Stimulated activated CD8-positive, alpha-beta memory T cell treated with anti-CD3 and anti-CD28 coated beads, Interleukin-7, amount 100 ng/mL, for 1 hour (primary cell): Measurements from ENCODE around the gene FAM170B.

Experiments
- DNase-seq, 2 donors: peaks; one replicate each; pipeline ENCODE4 v3.0.0-alpha.2; 2020; ENCODE audit warnings: low read depth in 2 of 2

The FAM170B gene

DNA sequence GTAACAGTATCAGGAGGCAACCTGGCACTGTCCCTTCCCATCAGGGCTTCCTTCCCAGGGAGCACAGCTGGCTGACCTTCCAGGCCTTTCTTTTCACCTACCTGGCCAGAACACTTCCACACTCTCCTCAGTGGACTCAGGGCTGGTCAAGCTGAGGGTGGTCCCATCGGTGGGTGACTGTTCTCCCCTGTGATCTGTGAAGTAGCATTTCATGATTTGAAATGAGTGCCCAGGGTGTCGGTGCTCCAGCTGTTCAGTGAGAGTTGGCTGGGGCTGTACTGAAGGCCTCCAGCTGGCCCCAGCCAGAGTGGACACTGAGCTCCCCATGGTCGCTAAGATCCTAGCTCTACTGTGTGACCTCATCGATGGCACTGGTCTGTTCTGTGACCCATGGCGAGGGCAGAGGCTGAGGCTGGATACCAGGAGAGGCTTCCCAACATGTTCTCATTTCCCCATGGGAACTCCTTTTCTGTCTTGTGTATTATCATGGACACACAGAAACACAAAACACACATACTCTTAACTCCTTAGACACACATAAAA is at the start of gene FAM170B:
TSS of gene FAM170B (minus strand) at position 316 of the 543 bp plus-strand sequence. CDS start at position 213, 103 bp downstream.
- no peak for DNase-seq

DNA sequence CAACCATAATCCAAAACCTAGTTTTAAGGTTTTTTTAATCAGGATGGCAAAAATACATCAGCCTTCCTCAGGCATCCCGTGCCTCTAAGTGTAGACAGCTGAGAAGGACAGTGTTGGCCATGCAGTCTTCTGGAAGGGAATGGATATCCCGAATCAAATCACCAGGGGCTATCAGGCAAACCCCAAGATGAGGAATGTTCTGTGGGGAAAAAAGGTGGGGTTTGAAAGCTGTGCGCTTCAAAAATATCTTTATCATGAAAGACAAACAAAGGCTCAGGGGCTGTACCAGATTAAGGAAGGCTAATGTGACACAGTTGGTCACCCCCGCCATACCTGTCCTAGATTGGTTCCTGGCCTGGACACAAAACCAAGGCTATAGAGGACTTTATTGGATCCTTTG is 49.0 kb upstream of the FAM170B start:
- DNase-seq = no peak

DNA sequence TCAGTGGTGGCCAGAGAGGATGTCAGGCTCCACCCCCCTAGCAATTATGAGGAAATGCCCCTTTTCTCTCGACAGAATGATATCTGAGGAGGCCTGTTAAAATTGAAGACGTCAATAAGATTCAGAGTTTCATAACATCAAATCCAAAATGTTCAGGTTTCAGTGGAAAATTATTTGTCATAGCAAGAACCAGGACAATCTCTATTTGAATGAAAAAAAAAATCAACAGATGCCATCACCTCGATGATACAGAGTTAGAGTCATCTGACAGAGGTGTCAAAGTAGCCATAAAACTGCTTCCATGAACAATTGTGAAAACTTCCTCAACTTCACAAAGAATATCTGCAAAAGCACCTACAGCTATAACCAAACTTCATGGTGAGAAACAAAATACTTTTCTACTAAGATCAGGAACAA is 46.6 kb upstream of the FAM170B start:
- no peak for DNase-seq

DNA sequence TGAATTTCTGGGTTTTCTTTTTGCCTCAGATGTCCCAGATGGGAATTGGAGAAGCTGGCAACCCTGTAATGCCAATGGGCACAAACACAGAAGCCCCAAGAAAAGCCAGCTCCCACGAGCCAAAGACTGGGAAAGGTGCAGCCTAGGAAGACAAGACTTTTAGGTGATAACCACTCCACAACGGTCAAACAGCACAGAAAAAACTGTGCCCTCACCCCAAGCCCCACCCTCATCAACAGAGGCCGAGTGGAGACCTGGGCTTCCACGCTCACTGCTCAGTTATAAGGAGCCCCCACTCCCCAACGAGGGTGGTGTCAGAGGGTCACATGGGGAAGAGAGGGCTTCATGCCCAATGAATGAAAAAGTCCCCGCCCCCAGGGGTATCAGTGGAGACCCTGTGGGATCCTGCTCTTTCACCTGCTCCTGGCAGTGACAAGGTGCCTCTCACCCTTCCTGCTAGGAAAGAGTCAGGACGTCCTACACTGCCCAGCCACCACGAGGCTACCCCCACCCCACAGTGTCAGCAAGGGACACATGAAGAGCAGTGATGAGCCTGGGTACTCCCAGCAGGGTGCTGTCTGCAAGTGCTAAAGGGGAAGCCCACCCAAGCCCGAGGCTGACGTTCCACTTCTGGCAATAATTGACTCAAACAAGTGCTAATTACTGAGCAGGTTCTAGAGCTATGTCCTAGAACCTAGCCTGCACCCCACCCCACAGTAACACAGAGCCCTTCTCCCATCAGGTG is 46.0 kb upstream of the FAM170B start:
- no peak for DNase-seq

DNA sequence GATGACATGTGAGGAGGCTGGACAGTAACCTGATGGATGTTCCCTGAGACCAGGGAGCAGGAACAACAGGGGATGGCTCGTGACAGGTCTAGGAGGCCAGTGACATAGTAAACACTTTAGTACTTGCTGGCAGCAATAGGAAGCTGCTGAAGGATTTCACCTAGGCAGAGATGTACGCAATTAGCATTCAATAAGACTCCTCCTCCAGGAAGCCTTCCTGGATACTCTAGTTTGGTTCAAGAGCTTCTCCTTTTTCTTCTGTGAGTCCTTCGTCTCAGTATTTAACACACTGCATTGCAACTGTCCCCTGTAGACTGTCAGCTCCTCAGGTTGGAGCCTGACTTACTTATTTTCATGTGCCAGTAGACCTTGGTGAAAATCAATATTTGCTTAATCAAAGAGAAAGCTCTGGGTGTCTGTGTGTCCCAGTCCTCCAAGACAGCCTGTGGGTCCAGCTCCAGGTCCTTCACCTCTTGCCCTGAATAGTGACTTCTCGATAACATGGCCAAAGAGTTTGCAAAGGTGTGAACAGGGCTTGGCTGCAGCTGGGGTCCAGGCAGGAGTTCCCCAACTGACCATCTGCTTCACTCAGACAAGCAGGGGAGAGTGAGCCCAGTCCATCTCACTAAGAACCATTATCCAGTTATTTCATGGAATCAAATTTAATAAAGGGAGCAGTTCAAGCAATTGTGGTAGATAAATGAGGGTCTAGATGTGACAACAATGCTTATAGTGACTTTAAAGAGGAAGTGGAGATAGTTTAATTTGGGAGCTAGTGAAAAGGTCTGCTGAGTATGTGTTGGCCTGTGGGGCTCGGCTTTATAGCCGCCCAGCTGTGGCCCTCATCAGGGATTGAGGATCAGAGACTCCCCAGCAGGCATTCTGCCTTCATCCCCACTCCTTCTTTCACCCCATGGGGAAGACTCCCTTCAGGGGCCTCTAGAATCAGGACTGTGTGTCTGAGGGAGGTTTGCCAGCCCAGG is 45.0 kb upstream of the FAM170B start:
- no peak for DNase-seq

- DNase-seq = no peak
These were observed 43.9 kb upstream of the FAM170B start for GRCh38 chr10:49177391-49178355.

GRCh38 chr10:49176310-49177268 is 42.8 kb upstream of the FAM170B start:
- no peak for DNase-seq

- DNase-seq = no peak
These were observed 41.9 kb upstream of the FAM170B start for GRCh38 chr10:49175587-49176309.

GRCh38 chr10:49174926-49175500 is 41.2 kb upstream of the FAM170B start:
- DNase-seq = no peak

GRCh38 chr10:49174261-49174925 is 40.6 kb upstream of the FAM170B start:
- DNase-seq = no peak

GRCh38 chr10:49173853-49174252 is 40.0 kb upstream of the FAM170B start:
- no peak for DNase-seq

DNA sequence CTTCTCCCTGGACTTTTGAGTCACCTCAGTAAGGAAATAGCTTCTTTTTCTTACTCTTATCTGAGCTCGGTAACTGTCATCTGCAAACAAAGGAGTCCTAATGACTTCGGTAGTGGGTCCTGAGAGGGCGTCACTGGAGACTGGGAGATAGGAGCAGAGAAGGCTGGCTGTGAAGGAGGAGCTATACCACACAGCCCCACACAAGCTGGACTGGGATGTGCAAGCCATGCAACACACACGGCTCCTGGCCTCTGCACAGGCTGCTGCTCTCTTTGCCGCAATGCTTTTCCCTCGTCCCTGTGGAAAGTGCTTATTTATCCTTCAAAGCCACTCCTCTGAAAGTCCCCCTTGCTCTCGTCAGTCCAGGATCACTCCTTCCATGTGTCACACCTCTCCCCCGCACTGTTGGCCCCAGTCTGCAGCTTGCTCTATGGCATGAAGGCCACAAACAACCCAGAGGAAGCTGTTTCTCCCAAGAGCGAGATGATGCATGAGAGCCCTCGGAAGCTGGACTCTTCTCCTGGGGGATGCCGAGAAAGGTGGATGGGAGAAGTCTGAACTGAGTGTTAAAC is 39.5 kb upstream of the FAM170B start:
- DNase-seq = no peak

- no peak for DNase-seq
These were observed 38.9 kb upstream of the FAM170B start for GRCh38 chr10:49172777-49173132.

- DNase-seq = no peak
These were observed 38.4 kb upstream of the FAM170B start for GRCh38 chr10:49172061-49172776.

- no peak for DNase-seq
These were observed 37.7 kb upstream of the FAM170B start for GRCh38 chr10:49171326-49172060.

- DNase-seq = no peak
These were observed 37.0 kb upstream of the FAM170B start for GRCh38 chr10:49170632-49171325.
